C1 segment of cervical spinal cord (tissue), 14 donors: ENCODE results near the gene MGRN1.

Experiments
- DNase-seq, 14 donors: peaks; one replicate each; lab custom pipeline; 2025; lab: John Stamatoyannopoulos, UW

MGRN1 gene

GRCh38 chr16:4696905-4697847 lies 72.5 kb downstream of the MGRN1 start:
- DNase-seq = no peak

GRCh38 chr16:4697848-4698291 lies 73.2 kb downstream of the MGRN1 start:
- DNase-seq = no peak

- no peak for DNase-seq
These were observed 73.9 kb downstream of the MGRN1 start for GRCh38 chr16:4698321-4699045.

GRCh38 chr16:4699046-4699556 lies 74.5 kb downstream of the MGRN1 start:
- DNase-seq = no peak

GRCh38 chr16:4700380-4700996 lies 75.9 kb downstream of the MGRN1 start:
- DNase-seq = no peak

GRCh38 chr16:4700997-4701743 lies 76.5 kb downstream of the MGRN1 start:
- DNase-seq = peak in 1 of 14 donors; percentile 39

GRCh38 chr16:4701791-4702465 lies 77.3 kb downstream of the MGRN1 start:
- no peak for DNase-seq

- no peak for DNase-seq
These were observed 77.8 kb downstream of the MGRN1 start for GRCh38 chr16:4702466-4702808.

- DNase-seq = no peak
These were observed 79.3 kb downstream of the MGRN1 start for GRCh38 chr16:4703906-4704305.

- no peak for DNase-seq
These were observed 79.9 kb downstream of the MGRN1 start for GRCh38 chr16:4704491-4704890.

- no peak for DNase-seq
These were observed 80.3 kb downstream of the MGRN1 start for GRCh38 chr16:4704913-4705312.

- DNase-seq = no peak
These were observed 82.2 kb downstream of the MGRN1 start for GRCh38 chr16:4706871-4707270.

- DNase-seq = no peak
These were observed 84.9 kb downstream of the MGRN1 start for GRCh38 chr16:4709481-4709880.

GRCh38 chr16:4713663-4714501 lies 89.3 kb downstream of the MGRN1 start:
- no peak for DNase-seq

- DNase-seq = no peak
These were observed 90.4 kb downstream of the MGRN1 start for GRCh38 chr16:4714996-4715395.

- DNase-seq = no peak
These were observed 93.8 kb downstream of the MGRN1 start for GRCh38 chr16:4718466-4718865.

- DNase-seq = no peak
These were observed 98.6 kb downstream of the MGRN1 start for GRCh38 chr16:4723071-4723767.

- DNase-seq = no peak
These were observed 100.1 kb downstream of the MGRN1 start for GRCh38 chr16:4724661-4725270.

GRCh38 chr16:4726616-4727015 lies 102.0 kb downstream of the MGRN1 start:
- no peak for DNase-seq
